Fibroblast of upper back skin (primary cell): ENCODE measurements around the gene LMX1A.

Experiments used
- DNase-seq: peaks from one replicate; pipeline ENCODE4 v3.0.0-alpha.2; 2013

The LMX1A gene

DNA sequence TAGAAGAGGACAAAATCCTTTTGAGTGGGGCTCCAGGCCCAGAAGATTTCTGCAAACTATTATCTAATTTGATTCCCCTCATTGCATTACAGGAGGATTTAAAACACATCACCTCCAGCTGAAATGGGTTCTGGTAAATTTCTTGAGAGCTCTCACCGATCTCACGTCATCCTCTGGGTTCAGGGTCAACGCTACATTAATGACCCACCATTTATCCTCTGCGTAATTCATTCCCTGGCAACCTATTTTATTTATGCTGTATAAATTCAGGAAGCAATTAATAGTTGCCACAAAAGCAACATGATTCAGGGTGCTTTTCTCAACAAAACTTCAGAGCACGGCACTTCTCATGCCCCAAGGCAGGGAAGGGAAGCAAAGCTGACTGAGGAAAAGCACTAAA, 38.9 kb downstream of the LMX1A start:
- no peak for DNase-seq

DNA sequence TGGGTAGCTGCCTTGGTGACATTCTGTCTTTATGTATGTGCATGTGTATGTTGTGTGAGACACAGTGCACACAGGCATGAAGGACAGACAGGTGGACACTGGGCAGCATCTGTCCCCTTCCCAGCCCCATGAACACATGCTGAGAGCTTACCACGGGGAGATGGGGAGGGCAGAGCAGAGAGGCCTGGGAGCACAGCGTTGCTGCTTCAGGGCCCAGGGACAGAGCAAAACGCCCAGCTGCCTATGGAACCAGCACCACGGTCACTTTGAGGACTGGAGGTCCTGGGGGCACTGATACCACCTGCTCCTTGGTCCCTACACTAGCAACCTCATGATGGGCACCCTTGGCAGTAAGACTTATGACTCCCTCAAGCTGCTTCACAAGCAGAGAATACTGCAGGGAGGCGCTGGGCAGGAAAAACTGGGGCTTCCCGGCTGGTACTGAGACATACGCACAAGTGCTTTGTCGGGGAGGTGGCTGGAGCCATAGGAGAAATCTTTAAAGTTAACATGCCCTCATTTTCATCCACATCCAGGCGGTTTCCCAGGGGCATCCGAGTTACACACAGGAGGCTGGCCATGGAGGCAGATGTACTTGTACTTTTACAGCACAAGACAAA, 40.3 kb downstream of the LMX1A start:
- DNase-seq: no peak

DNA sequence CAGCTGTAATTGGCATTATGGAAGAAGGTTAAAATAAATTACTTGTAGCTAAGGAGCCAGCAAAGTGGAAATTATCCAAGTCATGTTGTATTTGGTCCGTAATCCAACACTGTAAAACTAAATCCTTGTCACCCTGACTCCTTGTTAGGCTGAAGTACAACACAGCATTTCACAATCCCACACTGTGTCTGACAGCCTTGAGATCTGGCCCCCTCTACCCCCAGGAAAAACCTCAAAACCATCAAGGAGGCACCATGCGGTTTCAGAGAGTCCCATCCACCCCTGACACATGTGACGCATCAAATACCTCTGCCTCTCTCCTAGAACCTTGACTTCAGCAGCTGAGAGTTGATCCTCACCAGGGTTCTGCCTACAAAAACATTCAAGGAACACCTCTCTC, 41.0 kb downstream of the LMX1A start:
- DNase-seq: no peak

DNA sequence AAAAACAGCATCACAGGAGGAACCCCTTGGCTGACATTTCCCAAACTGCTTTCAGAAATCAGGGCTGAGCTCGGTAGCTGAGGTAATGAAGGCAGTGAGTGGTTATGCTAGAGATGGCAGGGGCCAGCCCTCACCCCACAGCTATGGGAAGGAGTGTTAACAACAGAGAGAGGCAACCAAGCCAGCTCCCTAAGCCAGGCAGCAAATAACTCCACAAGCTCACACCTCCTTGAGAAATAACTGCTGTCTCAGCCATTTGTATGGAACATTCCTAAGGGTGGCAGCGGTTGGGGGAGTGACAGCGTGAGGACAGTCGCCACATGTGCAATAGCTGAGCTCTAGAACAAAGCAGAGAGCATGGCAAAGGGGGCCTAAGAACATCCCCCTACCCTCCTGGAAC, 42.6 kb downstream of the LMX1A start:
- no peak for DNase-seq

DNA sequence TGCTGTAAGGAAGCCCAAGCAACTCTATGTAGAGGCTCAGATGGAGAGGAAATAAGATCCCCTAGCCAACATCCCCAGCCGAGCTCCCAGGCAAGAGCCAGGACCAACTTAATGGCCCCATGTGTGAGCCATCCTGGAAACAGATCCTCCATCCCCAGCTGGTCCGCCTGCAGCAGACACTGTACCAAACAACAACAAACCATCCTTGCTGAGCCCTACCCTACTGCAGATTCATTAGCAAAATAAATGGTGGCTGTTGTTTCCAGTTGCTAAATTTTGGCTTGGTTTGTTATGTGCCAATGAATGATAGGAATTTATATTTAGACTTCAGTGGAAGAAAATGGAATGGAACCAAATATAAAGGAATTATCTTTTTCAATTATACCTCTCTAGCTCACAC, 43.9 kb downstream of the LMX1A start:
- no peak for DNase-seq

DNA sequence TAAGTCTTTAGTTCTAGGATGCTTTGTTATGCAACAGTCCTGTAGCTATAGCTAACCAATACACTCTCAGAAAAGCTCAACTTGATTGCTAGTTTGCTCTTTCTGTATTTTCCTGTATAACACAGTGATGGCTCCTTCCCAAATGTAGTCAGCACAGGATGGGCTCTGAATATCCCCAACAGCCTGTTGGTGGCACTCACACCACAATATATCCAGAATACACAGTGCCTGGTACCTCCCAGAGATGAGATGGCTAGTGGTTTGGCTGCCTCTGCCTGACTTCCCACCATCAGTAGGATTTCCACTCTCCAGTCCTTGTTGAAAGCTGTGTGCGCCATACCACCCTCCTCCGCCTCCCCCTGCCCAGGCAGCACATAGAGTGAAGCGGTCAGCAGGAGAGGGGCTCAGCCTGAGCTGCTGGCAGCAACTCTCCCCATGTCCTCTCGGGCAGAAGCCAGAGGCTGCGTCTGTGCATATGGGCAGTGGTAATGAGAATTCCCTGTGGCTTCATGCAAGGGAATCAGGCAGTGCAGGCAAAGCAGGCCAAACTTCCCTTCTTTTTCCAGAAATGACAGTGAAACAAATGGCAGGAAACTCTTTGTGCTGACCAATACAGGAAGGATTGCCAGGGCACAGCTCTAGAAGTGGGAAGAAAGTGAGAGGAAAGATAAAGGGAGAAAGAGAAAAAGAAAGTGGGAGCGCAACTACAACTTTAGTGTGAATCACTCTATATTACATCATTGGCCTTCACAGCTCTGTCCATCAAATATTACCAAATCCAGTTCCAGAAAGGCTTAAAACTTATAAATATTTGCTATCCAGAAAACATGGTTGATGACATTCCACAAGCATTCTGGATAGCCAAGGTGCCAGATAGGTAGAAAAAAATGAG, 49.7 kb downstream of the LMX1A start:
- no peak for DNase-seq

DNA sequence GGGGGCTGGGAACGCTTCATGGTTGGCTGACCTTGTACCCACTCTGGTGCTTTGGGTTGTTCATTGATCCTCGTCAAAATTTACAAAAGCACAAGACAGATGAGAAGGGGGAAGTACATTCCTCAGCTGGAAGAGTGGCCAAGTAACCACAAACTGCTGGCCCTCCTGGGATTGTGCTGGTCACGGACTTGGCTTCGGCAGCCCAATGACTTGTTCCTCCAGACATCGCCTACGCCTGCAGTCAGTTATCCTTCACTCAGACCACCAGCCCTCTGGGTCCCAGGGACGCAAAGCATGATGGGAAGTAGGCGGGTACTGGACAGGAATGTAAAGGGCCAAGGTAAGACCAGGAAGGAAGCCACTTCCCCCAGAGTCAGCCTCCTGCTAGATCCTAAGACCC, 53.1 kb downstream of the LMX1A start:
- DNase-seq: peak; percentile 47

DNA sequence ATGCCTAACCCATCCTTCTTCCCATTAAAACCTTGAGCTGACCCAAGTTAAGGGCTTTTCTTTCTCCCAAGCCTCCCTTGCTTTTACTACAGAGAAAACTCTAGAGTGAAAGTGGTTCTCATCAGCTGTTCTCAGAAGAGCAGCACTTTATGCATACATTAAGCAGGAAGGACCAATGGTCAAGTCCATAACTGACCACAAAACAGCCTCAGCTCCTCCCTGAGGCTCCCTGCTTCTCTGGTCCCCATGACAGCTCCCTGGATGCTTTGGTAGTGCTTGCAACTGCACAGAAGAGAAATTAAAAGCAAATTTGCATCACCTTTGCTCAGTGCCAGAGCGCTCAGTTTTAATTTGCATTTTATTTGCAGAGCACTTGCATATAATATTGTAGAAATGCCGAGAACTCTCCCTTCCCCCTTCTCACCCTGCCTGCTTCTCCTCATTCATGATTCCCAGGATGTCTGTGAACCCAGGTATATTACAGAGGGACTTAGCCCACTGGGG, 56.1 kb downstream of the LMX1A start:
- DNase-seq: no peak

DNA sequence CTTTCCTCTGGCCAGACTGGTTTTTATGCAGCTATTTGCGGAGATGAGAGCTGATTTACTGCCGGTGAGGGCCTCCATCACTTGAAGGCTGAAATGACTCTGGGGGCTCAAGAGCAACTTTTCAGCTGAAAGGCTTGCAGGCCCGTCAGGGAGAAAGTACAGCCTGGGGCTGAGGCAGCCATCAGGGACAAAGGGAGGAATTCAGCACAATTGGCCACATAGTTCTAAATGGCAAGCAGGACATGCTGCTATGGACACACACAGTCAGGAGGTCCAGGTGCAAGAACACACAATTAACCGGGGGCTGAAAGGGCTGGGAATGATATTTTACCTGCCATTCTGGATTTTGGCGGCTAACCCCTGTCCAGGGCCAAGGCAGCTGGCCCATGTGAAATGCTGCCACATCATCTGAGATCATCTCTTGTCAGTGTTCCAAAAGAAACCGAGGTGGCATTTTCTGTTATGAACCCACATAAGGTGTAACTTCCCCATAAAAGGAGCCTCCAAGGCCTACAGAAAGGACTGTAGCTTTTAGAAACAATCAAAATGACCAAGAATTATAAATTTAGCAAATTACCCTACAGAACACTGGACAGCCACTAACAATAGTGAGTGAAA, 58.2 kb downstream of the LMX1A start:
- no peak for DNase-seq

DNA sequence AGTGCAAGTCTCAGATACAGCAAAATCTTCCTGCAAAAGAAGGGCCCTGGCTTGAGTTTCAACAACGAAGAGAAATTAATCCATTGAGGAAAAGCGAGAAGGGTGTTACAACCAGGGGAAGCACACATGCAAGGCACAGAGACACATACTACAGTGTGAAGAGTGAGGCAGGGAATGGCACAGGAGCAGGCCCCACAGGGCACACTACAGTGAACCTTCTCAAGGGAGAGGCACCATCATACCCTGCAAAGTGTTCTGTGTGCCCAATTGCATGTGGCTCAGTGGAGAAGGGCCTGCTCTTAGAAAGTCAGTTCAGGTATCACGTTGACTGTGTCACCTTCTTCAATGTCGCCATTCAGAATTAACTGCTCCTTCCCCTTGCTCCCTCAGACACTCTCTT, 60.3 kb downstream of the LMX1A start:
- no peak for DNase-seq

DNA sequence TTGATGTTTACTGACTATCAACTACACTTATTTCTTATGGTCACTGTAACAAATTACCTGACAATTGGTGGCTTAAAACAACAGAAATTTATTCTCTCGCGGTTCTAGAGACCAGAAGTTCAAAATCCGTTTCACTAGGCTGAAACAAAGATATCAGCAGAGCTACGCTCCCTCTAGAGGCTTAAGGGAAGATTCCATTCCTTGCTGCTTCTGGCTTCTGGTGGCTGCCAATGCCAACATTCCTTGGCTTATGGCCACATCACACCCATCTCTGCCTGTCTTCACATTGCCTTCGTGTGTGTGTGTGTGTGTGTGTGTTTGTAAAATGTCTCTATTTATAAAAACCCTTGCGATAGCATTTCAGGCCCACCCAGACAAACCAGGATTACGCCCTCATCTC, 66.4 kb downstream of the LMX1A start:
- DNase-seq: no peak

DNA sequence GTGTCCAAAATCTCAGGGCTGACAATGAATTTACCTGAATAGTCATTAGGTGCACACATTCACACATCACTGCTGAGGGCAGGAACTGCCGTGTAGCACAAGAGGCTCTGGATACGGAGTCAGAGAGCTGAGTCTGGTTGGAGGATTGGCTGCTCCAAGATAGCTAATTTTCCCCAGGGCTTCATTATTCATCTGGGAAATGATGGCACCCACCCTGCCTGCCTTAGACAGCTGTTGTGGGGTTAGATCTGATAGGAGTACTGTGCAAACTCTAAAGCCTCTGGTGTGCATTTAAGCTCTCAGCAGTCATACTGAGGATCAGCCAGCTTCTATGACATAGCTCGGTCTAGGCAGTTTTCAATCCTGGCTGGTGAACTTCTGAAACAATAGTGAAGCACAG, 67.0 kb downstream of the LMX1A start:
- DNase-seq: no peak

DNA sequence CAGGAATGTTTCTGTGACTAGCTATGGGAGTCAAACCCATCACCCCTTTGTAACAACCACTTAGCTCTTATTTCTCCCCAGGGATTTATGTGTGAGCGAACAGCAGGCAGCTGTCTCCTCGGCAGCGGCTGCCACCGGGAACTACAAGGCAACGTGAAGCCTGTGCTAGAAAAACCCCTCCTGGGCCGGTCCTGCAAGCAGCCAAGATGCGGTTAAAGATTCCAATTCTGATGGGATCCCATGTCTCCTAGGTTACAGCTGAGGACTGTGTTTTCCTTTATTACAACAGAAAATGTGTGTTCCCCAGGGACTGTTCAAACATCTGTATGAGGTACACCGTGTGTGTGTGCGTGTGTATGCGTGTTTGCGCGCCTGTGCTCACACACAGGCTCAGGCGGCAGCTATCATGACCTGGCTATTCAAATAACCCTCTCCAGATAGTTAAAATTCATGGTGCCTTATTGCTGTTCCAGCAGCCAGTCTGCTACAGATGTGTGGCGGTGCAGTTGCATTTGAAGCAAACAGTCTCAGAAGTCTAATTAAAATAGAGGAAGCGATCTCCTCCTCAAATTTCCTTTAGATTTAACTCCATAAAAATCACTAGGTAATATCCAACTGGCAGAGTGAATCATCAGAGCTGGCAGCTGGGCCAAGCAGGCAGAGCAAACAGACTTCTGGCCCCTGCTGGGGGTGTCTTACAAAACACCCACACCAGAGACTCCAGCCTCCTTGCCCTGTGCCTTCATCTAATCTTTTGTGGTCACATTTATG, 68.0 kb downstream of the LMX1A start:
- DNase-seq: peak; percentile 9

DNA sequence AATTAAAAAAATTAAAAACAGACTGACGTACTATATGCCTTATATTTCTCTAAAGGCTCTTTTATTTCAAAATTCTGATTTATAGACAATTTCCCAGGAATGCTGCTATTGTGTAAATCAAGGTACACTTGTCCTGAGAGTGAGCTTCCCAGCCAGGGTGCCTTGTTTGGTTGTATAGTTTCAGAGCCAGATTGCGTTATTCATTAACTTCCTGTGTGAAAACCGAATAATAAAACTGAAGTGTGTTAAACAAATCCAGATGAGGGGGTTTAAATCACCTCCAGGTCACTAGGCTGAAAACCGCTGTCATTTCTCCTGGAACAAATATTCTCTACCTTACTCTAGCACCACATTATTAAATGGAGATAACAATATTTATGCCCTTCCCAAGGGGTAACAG, 68.7 kb downstream of the LMX1A start:
- no peak for DNase-seq

DNA sequence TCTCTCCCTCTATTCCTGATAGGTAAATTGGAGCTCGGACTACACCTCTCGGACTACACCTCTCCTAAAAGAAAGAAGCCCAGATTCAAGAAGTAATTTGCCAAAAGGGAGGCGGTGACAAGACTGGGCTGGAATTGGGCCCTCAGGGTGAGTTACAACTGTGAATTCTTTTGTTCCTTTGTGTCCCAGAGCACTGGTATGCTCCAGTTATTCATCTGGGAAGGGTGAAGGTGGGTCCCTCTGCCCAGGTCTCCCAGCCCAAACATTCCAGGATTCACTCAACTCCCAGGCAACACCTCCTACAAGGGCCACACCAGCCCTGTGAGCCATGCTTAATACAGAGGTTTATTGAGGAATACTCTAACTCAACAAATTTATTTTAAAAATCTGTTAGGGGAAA, 69.2 kb downstream of the LMX1A start:
- DNase-seq: no peak

DNA sequence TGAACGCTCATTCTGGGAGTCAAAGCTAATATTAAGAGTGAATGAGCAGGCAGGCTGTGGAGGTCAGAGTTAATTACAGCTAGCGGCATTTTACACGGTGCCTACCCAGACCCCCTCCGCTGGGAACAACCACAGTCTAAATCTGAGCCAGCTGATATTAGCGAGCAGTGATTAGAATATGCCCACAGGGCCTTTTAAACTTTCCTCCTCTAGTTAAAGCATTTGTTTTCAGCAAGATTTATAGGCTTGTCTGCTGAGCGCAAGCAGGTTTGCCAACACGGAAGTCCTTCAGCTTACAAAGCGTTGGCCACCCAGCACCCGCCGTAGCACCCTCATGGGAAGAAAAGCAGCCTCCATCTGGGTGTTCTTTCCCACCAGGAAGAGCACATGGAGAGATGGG, 72.1 kb downstream of the LMX1A start:
- DNase-seq: no peak

DNA sequence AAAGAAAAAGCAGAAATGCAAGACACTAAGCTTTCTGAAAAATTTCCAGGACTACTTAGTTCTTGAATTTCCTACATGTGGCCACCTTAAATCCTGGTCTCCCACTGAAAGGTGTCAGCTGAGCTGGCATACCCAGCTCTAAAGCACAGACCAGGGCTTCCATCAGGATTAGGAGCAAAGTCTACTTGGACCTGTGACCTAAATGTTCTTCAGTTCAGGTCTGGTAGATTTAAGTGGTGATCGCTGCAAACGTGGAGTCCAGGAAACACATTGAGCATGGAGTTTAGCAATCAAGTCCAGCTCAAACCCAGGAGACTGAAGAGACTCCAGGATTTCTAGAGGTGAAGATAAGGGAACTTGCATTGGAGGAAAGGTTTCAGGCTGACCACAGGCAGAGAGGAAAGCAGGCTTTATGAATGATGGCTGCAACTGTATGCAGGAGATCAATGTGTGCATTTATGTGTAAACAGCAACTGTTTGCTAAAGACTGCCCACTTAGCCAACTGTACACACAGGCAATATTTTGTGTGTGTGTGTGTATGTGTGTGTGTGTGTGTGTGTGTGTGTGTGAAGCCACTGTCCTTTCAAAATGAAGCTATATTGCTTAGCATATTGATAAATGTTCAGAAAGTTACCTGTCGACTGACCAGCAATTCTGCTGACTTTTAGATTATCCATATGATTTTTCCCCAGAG, 75.2 kb downstream of the LMX1A start:
- DNase-seq: no peak

DNA sequence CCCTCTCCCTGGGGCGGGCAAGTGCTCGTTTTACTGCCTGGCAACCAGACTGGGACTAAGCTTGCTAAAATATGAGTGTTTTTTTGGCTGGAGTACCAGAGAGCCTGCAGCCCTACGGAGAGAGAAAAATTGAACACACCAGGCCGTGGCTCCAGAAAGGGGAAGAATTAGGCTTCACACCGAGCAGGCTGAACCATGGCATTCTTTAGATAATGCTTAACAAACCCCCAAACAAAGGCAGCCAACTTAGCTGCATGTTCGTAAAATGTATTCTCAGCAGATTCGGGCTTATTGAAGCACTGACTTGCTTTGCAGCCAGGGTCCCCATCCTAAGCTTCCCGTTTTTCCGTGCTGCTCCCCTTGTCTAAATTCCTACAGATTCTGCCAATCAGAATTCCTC, 76.6 kb downstream of the LMX1A start:
- DNase-seq: no peak

DNA sequence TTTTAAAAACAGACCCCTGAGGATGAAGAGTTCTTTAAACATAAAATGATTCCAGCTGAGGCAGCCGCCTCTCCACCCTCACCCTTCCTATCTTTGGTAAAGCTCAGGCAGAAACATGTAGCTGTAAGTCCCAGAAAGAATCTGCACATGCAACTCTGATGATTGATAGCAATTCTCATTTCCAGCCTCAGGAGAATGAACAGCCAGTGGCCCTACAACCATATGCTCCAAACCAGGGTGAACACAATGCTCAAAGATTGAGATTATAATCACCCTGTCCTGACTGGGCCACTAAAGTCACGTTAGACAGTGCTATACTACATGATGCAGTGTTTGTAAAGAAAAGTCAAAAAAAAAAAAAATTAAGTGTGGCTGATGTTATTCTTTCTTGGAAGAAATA, 80.2 kb downstream of the LMX1A start:
- no peak for DNase-seq

DNA sequence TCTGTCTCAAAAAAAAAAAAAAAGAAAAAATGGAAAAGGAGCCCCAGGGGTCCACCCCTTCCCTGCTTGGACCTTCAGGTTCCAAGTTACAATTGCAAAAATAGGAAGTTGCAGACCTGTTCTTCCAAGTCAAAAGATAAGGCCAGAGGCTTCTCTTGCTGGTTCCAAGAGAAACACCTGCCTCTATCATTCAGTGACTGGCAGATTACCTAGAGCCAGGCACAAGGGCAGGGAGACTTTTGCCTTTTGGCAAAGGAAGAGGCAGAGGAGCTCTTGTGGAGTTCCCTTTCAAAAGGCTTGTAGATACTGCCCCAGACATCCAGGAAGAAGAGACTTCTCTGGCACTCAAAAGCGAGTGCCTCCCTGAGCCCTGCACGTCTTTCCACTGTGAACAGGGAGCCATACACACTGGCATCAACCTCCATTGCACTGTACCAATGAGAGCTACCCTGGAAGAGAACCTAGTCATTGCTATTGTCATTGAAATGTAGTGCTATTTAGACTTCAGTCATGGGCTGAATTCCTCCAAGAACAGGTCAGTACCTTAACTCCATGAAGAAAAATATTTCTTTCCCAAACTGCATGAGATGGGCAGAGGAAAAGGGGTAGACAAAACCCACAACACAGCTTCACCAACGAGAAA, 91.2 kb downstream of the LMX1A start:
- DNase-seq: no peak

DNA sequence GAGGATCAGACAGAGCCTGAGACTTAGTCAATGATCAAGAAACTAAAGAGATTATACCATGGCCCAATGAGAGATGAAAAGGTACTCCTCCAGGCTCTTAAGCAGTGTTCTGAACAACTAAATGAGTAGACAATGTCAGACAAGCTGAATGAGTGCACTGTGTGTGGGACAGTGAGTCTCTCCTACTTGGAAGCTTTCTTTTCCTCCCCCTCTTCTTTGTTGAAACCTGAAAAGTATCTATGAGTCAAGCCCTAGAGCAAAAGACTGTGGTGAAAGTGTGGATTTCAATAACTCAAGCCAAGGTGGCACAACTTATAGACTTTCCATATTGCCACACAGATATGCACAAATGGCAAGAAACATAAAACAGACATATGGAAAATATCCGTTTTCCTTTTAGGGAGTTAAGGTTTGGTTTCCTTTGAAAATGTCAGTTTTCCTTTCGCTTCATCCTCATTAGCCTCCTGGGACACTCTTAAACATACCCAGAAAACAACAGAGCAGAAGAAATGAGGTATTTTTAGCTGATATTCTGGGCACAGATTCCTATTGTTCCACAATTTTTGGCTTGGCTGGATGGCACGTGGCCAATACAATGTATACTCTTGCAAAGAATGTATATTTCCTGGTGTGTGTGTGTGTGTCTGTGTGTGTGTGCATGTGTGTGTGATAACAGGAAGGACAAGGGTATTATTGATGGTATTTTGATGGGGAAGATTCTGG, 96.6 kb downstream of the LMX1A start:
- DNase-seq: no peak
